Mucosa of rectum (tissue), 2 donors: ENCODE measurements around the gene TNFSF18.

ENCODE experiments used
- H3K27ac ChIP-seq, 2 donors: one replicate each; pipeline ENCODE4 v1.7.0; 2013; ENCODE audit warnings: inconsistent platforms in 2 of 2, low read depth in 2 of 2, low read length in 2 of 2
- H3K27me3 ChIP-seq, 2 donors: one replicate each; pipeline ENCODE4 v1.7.0; 2013; ENCODE audit warnings: low read length in 2 of 2; ENCODE audit not compliant: control insufficient read depth in 2 of 2, insufficient read depth in 2 of 2
- H3K36me3 ChIP-seq, 2 donors: one replicate each; pipeline ENCODE4 v1.7.0; 2013; ENCODE audit warnings: low read length in 2 of 2; ENCODE audit not compliant: control insufficient read depth in 2 of 2, insufficient read depth in 2 of 2
- H3K4me1 ChIP-seq, 2 donors: one replicate each; pipeline ENCODE4 v1.7.0; 2013; ENCODE audit warnings: low read length in 2 of 2, mild to moderate bottlenecking in 1 of 2; ENCODE audit not compliant: control insufficient read depth in 2 of 2, insufficient read depth in 2 of 2
- H3K4me3 ChIP-seq, 2 donors: one replicate each; pipeline ENCODE4 v1.7.0; 2013; ENCODE audit warnings: low read length in 2 of 2
- H3K9ac ChIP-seq, 2 donors: one replicate each; pipeline ENCODE4 v1.7.0; 2013; ENCODE audit warnings: low read length in 2 of 2, low read depth in 1 of 2, mild to moderate bottlenecking in 1 of 2
- H3K9me3 ChIP-seq, 2 donors: one replicate each; pipeline ENCODE4 v1.7.0; 2013; ENCODE audit warnings: low read length in 2 of 2; ENCODE audit not compliant: control insufficient read depth in 2 of 2
- donor health status: healthy.
- donor health status: Normal muscosa, but diverticular disease.

TNFSF18 gene

DNA sequence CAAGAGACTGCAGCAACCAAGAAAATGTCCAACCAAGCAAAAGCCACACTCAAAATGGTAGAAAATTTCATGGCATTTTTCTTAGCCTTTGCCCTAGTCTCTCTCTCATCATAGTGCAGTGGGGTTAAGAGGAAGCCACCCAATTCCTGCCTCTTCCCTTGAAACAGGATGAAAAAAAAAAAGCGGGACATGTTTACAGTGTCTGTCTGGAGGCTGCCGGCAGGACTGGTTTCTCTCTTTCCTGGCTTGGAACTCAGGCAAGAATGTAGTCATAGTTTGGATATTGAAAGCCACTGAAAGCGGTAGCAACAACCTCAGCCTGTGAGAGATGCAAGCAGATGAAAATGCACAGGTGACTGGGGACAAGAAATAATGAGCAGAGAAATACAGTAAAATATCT, 13.3 kb upstream of the TNFSF18 start:
- Histone ChIP-seq H3K9me3 (no peaks in the 10 kb centered on the region), H3K4me3 (no peak overlapping the region), H3K36me3 (no peaks in the 10 kb centered on the region), H3K4me1 (no peaks in the 10 kb centered on the region), H3K27me3 (no peaks in the 10 kb centered on the region), H3K9ac (no peak overlapping the region), H3K27ac (no peak overlapping the region)

DNA sequence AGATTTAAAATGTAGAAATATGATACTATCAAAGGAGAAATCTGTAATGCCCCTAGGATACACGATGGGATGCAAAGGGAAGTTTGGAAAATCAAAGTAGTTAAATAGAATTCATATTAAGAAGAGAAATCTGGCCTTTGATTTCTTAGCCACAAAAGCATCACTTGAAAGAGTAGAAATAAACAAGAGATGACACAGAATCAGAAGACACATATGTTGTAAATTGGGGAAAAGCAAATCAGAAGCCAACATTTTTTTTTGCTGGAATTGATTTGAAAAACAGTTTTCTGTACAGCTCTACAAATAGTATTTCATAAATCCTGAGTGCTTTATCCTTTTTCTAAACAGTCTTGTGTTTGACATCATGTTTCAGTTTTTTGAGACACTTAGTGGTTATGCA, 12.4 kb upstream of the TNFSF18 start:
- no peaks in the 10 kb centered on the region for H3K9me3 ChIP-seq
- H3K9ac ChIP-seq = no peak overlapping the region
- no peaks in the 10 kb centered on the region for H3K4me1 ChIP-seq
- no peak overlapping the region for H3K27ac ChIP-seq
- no peaks in the 10 kb centered on the region for H3K36me3 ChIP-seq
- no peak overlapping the region for H3K4me3 ChIP-seq
- no peaks in the 10 kb centered on the region for H3K27me3 ChIP-seq

DNA sequence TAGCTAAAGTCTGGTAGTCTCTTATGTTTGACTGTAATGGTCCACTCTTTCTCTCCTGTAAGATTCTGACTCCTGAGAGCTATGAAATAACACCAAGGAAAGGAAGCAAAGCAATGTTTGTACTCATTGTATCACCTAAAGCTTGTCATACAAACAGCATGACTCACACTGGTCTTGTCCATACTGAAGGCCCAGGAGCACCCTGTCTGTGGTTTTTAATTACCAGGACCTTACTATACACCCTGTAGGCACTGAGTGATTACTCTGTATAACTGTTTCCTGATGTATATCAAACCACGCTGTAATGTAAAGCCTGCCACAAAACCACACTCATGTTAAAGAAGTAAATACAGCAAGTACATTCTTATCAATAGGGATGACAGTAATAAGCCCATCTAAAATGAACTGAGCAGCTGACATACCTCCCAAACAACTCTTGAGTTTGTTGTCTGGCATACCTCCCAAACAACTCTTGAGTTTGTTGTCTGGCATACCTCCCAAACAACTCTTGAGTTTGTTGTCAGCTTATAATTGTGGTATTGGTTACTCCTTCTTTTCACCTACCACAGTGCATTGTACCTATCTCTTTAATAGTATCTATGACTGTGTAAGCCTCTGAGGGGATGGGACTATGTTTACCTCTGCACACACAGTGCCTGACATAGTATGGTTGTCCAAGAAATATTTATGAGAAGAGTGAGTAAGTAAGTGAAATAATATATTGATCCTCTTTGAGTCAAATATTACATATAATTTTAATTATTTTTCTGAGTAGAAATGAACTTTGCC, 11.6 kb upstream of the TNFSF18 start:
- Histone ChIP-seq H3K27me3 (no peaks in the 10 kb centered on the region), H3K9me3 (no peaks in the 10 kb centered on the region), H3K4me1 (no peaks in the 10 kb centered on the region), H3K4me3 (no peak overlapping the region), H3K9ac (no peak overlapping the region), H3K36me3 (no peaks in the 10 kb centered on the region), H3K27ac (no peak overlapping the region)

DNA sequence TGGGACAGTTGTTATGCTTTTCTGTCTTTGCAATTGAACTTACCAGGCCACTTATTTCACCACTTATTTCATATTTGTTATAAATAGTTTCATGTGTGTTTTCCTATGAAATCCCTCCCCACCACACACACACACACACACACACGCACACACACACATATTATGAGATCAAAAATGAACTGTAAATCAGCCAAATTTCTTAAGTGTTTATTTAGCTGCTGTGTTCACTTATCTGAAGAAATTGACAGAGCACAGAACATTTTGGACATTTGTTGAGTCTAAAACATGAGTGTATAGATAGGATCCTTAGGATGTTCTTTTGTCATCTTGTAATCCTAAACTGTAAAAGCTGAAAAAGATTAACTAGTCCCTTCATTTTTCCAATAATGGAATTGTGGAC, 7.8 kb upstream of the TNFSF18 start:
- Histone ChIP-seq H3K9me3 (no peaks in the 10 kb centered on the region), H3K27me3 (no peaks in the 10 kb centered on the region), H3K27ac (no peak overlapping the region), H3K4me3 (no peak overlapping the region), H3K9ac (no peak overlapping the region), H3K36me3 (no peaks in the 10 kb centered on the region), H3K4me1 (no peaks in the 10 kb centered on the region)

DNA sequence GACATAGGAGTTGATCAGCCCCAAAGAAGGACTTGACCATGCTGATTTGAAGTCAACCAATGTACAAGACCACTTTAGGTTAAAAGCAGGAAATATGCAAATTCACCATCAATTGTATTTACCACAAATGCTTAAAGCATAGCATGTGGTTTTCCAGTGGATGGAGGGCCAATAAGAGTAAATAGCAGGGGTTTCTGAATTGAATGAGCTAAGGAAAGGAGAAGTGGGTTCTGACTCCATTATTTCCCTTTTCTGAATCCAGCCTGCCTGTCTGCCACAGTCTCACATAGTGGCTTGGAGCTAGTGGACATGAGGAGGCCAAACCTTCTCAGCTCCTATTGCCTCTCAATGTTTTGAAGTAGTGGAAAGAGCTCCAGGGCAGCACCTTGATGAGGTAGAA, 7.2 kb upstream of the TNFSF18 start:
- Histone ChIP-seq H3K27ac (no peak overlapping the region), H3K36me3 (no peaks in the 10 kb centered on the region), H3K4me3 (no peak overlapping the region), H3K27me3 (no peaks in the 10 kb centered on the region), H3K9ac (no peak overlapping the region), H3K9me3 (no peaks in the 10 kb centered on the region), H3K4me1 (no peaks in the 10 kb centered on the region)

DNA sequence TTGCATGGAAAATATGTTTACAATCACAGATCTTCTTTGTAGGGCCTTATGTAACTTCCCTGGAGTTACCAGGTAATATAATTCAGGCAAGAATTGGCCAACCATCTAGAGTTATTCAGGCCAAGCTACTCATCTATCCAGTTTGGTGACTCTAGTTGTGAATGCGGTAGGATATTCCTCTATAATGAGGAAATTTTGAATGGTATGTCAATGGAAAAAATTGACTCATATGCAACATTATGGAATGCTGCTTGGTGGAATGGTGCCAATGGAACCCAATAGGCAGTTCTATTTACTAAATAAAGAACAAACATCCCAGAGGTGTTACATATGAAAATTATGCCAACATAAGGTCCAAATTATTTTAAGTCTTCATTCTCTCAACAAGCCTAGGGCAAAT, 5.6 kb upstream of the TNFSF18 start:
- H3K9me3 ChIP-seq = no peaks in the 10 kb centered on the region
- no peaks in the 10 kb centered on the region for H3K36me3 ChIP-seq
- H3K27me3 ChIP-seq = no peaks in the 10 kb centered on the region

DNA sequence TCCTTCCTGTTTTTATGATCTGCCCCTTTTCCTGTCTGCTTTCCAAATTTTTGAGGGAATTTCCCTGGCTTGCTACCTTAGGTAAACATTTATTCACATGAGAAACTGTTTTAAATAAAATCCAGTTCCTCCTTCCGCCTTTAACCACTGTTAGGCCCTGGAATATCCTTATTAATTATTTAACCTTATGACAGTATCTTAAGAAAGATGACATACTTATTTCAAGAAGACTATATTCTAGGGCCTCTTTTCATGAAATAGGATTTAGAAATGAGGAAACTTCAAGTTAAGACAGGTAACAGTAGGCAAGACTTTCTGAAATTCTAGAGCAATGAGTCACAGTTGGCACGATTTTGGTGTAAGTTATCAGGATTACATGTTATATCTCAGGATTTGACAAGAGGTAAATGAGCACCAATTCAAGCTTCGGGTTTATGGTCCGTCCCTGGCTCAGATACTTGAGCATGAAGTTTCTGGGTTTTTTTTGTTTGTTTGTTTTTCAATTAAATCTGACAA, 2.0 kb upstream of the TNFSF18 start:
- Histone ChIP-seq H3K4me3 (no peak overlapping the region), H3K27me3 (no peaks in the 10 kb centered on the region), H3K9ac (no peak overlapping the region), H3K4me1 (peaks cover 0 to 2% of the 10 kb centered on the region in 2 donors), H3K9me3 (no peaks in the 10 kb centered on the region), H3K36me3 (no peaks in the 10 kb centered on the region), H3K27ac (no peak overlapping the region)

More for the DNA sequence above, 5.6 kb upstream of the TNFSF18 start:
- H3K27ac ChIP-seq = no peak overlapping the region
- no peak overlapping the region for H3K4me3 ChIP-seq
- no peaks in the 10 kb centered on the region for H3K4me1 ChIP-seq
- no peak overlapping the region for H3K9ac ChIP-seq

DNA sequence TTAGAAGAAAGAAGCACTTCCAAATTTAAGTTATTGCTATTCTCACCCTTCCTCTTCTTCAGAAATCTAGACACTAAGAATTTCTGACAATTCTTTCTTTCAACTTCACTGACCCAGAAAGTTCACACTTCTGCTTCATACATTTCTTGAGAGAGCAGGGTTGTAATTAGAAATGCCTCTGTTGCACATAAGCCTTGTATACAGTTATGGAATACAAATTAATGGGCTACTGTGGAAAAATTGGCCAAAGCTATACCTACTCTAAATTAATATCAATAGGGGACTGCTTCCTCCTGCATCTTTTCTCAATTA, 1.5 kb downstream of the TNFSF18 start:
- Histone ChIP-seq H3K36me3 (no peaks in the 10 kb centered on the region), H3K4me1 (peaks cover 0 to 2% of the 10 kb centered on the region in 2 donors), H3K4me3 (no peak overlapping the region), H3K9me3 (no peaks in the 10 kb centered on the region), H3K27me3 (no peaks in the 10 kb centered on the region), H3K9ac (no peak overlapping the region), H3K27ac (no peak overlapping the region)

DNA sequence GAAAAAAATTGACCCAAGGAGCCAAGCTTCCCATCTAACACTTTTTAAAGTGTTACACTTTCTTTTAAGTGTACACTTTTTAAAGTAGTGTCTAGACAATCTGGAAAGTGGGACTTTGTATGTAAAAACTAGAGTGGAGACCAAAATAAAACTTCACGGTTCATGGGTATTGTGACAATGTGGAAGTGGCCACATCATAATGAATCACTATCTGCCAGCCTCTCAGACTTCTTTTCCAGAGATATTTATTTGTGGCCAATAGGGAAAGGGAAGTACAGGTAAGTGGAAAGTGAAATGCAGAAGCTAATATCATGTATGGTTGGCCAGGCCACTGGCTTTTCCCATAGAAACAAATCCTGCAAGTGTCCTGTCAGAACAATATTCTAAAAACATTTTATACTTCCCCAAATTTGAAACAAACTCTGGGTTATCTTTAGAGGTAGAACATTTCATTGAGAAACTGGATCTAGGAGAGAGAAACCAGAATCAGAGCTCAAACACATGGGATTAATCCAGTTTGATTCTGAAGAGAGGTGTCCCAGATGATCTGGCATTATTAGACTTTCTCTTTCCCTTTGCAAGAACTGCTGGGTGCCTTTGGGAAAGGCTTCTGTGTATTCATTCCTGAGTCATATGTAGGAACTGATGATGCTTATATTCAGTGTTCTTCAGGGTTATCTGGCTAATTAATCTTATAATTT, 2.0 kb downstream of the TNFSF18 start:
- no peak overlapping the region for H3K4me3 ChIP-seq
- H3K36me3 ChIP-seq = no peaks in the 10 kb centered on the region
- H3K9me3 ChIP-seq = no peaks in the 10 kb centered on the region
- H3K27ac ChIP-seq = no peak overlapping the region
- no peaks in the 10 kb centered on the region for H3K27me3 ChIP-seq
- peaks cover 0 to 2% of the 10 kb centered on the region in 2 donors for H3K4me1 ChIP-seq
- H3K9ac ChIP-seq = no peak overlapping the region

DNA sequence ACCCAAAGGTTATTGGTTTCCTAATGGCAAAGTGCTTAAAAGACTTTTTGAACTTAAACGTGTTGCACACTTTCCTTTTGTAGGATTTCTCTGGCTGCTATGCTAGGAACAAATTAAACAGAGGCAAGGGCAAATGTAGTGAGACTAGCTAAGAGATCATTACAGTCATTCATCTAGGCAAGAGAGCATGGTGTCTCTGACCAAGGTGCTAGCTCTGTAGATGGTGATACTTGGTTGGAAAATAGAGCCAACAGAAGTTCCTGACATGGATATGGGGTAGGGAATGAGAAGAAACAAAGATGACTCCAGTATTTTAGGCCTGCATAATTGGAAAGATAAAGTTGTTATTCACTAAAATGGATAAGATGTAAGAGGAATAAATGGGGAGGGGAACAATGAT, 6.1 kb downstream of the TNFSF18 start:
- Histone ChIP-seq H3K27me3 (no peaks in the 10 kb centered on the region), H3K4me3 (no peak overlapping the region), H3K27ac (no peak overlapping the region), H3K36me3 (no peaks in the 10 kb centered on the region), H3K9ac (no peak overlapping the region), H3K4me1 (no peaks in the 10 kb centered on the region), H3K9me3 (no peaks in the 10 kb centered on the region)
